Mammary epithelial cell (primary cell): ENCODE measurements around the gene TPST1.

Experiments
- EZH2 ChIP-seq: IDR thresholded peaks from 2 replicates; pipeline ENCODE4 v1.6.1; 2012; ENCODE audit warnings: low read length, inconsistent platforms, borderline replicate concordance
- TF ChIP-seq, protein P1 (sequence below), 2 donors: IDR thresholded peaks in 1 of 2; conservative IDR thresholded peaks in 1 of 2; 2 replicates each; pipeline ENCODE4 v1.5.1; 2011 to 2012; ENCODE audit warnings: inconsistent platforms in 2 of 2, low read length in 2 of 2, mild to moderate bottlenecking in 2 of 2, control low read depth in 1 of 2, low read depth in 1 of 2; ENCODE audit not compliant: insufficient read depth in 1 of 2; ENCODE audit errors: extremely low read depth in 1 of 2

DNA sequence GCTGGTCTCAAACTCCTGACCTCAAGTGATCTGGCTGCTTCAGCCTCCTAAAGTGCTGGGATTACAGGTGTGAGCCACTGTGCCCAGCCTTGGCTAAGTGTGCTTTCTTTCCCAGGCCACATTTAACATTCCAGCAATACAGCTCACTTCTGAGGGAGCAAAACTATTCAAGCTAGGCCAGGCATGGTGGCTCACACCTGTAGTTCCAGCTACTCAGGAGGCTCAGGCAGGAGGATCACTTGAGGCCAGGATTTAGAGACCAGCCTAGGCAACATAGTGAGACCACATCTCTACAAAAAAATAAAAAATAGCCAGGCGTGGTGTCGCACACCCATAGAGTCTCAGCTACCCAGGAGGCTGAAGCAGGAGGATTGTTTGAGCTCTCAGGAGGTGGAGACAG lies 23.3 kb upstream of the TPST1 start:
- TF ChIP-seq, protein P1, sequence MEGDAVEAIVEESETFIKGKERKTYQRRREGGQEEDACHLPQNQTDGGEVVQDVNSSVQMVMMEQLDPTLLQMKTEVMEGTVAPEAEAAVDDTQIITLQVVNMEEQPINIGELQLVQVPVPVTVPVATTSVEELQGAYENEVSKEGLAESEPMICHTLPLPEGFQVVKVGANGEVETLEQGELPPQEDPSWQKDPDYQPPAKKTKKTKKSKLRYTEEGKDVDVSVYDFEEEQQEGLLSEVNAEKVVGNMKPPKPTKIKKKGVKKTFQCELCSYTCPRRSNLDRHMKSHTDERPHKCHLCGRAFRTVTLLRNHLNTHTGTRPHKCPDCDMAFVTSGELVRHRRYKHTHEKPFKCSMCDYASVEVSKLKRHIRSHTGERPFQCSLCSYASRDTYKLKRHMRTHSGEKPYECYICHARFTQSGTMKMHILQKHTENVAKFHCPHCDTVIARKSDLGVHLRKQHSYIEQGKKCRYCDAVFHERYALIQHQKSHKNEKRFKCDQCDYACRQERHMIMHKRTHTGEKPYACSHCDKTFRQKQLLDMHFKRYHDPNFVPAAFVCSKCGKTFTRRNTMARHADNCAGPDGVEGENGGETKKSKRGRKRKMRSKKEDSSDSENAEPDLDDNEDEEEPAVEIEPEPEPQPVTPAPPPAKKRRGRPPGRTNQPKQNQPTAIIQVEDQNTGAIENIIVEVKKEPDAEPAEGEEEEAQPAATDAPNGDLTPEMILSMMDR (conservative IDR thresholded peaks at IDR 0.05 in 1 of 2, IDR thresholded peaks at IDR 0.05 in 1 of 2; ENCODE audit: extremely low read depth in 1 of 2, insufficient read depth in 1 of 2, low read depth in 1 of 2, low read length in 2 of 2), result no peak
- no peak for TF ChIP-seq EZH2
